Diencephalon (tissue), 1 donor: ENCODE measurements around the gene RAB15. TPM values are rescaled to one million over a fixed set of nuclear protein-coding genes. Genes with fewer than 3 reads are reported as not detected.

Experiments
- small RNA-seq: library from RNA; depleted of rRNA; stranded (forward); fragments of <200 nt; gene quantifications from one replicate; pipeline ENCODE3, GENCODE V24; 2014
- total RNA-seq: library from RNA; depleted of rRNA; stranded (reverse); fragments of >200 nt; gene quantifications from one replicate; pipeline ENCODE4 v1.2.3, GENCODE V29; 2014

The RAB15 gene
- 44.1 TPM for total RNA-seq

DNA sequence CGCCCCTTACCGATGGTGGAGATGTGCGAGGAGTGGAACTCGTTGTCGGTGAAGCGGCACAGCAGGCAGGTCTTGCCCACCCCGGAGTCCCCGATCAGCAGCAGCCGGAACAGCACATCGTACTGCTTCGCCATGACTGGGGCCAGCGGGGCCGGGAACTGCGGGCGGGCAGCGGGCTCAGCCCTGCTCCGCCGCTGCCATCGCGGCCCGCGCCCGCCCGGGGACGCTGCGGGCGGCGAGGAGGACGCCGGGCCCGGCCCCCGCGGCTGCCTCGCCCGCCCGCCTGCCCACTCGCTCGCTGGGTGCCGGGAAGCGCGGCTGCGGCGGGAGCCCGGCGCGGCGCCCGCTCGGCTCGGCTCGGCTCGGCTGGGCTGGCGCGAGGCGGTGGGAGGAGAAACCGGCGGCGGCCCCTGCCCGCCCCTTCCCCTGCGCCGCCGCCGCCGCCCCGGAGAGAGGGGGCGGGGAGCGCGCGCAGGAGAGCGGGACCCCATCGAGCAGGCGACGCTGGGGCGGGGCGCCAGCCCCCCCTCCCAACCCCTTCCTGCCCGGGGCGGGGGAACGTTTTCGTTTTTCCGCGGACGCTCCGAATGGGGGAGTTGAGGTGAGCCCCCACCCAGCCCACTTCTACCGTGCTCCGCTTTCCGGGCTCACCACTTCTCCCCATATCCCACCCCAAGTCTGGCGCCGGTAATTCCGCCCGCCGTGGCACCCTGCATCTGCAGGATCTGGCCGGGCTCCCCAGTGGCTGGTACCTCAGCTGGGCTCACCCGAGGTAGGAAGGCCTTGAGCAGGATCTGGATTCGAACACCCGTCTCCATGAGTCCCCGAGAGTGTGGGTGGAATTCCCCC, at the start of gene RAB15:
RAB15 (minus strand) TSS at position 394 of the 849 bp plus-strand sequence; CDS start at position 134, 260 bp downstream.

DNA sequence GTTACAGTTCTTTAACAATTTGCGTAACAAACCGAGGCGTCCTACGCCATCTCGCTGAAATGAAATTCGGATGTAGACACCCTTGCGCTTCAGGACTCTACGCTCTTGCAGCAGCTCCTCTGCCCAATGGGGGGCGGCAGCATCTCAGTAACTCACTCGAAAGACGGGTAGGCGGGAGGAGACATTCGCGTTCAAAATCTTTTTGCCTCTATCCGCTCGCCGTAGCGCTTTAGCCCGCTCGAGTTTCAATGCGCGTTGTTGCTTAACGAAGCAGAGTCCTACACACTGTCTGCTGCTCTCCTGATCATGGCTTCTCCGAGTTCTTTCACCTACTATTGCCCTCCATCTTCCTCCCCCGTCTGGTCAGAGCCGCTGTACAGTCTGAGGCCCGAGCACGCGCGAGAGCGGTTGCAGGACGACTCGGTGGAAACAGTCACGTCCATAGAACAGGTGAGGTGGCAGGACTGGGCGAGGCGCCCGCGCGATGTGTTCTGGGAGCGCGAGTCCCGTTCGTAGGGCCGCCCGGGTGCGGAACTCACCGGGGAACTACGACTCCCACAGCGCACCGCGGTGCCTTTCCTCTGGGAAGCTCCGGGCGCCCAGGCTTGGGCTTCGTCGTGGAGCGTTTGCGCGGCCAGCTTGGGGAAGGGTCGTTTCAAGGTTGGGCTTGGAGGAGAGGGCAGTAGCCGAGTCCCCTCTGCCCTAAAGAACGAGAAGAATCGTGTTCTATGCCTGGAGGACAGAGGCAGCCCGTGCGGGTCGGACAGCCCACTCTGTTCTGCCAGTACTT, 14.7 kb upstream of the RAB15 start, which contains the start of gene FNTB:
FNTB (plus strand) TSS at position 248 of the 790 bp plus-strand sequence; CDS start at position 307, 59 bp downstream.

DNA sequence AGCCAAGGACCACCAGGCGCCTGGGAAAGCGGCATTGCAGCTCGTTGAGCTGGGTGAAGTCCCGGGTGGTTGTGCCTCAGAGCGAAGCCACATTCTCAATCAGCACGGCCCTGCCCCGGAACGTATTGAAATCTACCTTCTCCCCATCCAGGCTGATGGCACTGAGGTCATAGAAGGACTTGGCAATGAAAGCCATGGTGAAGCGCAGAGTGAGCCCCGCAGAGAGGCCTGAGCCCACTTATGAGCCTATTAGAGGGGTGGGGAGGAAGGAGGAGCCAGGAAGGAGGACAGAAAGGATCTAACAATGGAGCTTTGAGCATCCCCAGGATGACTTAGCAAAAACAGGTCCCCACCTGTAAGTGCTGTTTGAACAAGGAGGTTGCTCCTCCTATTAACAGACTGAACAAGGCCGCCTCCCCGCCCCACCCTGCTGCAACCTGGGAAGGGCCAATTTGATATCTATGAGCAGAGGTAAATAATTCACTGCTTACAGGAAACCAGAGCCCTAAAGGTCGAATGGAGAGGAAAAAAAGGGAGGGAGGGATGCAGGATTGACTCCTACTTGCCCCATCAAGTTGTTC, 29.5 kb downstream of the RAB15 start, which contains the start of gene GPX2:
GPX2 (minus strand) TSS at position 215 of the 581 bp plus-strand sequence; CDS start at position 196, 19 bp downstream.

DNA sequence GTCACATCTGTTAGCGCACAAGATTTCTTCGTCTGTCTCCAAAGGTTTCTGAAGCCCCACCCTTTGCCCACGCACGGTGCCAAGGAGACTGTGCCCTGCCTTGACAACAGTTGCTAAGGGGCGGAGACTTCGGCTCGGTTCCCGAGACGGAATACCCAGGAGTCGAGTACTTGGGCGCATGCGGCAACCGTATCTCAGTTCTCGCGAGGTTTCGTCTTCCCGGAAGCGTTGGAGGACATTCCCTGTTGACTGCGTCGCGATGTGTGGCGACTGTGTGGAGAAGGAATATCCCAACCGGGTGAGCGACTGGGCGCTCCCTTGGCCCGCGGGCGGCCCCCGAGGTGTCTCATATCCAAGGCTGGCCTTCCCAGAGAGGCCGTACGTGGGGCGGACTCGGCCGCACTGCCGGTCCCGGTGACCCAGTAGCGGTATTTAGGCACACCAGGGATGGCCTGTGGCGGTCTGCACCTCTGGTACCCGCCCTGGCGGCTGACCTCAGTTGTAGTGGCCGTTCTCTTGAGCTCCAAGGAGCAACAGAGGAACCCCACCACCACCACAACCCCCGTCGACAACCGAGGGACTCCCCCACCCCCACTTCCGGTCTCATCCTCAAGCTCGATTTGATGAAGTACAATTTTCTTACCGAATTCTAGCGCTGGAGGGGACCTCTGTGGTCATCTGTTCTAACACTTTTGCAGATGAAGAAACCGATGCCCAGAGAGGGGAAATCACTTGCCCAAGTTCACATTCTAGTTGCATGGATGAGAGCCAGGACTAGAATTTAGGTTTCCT, 57.7 kb downstream of the RAB15 start, which contains the start of gene CHURC1:
CHURC1 (plus strand) TSS at position 219 of the 792 bp plus-strand sequence; CDS start at position 260, 41 bp downstream.

Small RNA genes lying within 50 kb of the gene (small RNA-seq; reads per million reads assigned to genes)
- not detected for gene RPPH1-2P

Other genes starting within 250 kb of the RAB15 start
- 28.1 TPM for gene SPTB, start 92.4 kb downstream of the RAB15 start, total RNA-seq
- 47.7 TPM for gene CHURC1, start 57.9 kb downstream of the RAB15 start, total RNA-seq
- not detected for gene GPX2, start 29.6 kb downstream of the RAB15 start, total RNA-seq
- 16.4 TPM for gene FNTB, start 14.6 kb upstream of the RAB15 start, total RNA-seq
- 57.7 TPM for gene MAX, start 130.2 kb upstream of the RAB15 start, total RNA-seq